H1 (cell line): ENCODE data around the gene TIMM21. TPM values are rescaled to one million over a fixed set of nuclear protein-coding genes. Genes with fewer than 3 reads are reported as not detected.

Experiments used
- CTCF ChIA-PET: fragments of 300-600 bp; sonication (Branson Sonifier 250); formaldehyde crosslinking; loops from one replicate; lab custom pipeline; 2021; ENCODE audit not compliant: partially characterized antibody; lab: Charles Lee
- POLR2A ChIA-PET: fragments of 300-600 bp; sonication (Branson Sonifier 250); formaldehyde crosslinking; loops from one replicate; lab custom pipeline; 2021; ENCODE audit warnings: inconsistent platforms; ENCODE audit not compliant: partially characterized antibody; lab: Charles Lee
- DNase-seq, 2 experiments: peaks; one replicate each; pipeline versions ENCODE4 v3.0.0 to v3.0.0-alpha.2; 2010 to 2022; ENCODE audit warnings: low spot score in 2 of 2, low read depth in 1 of 2, mixed read lengths in 1 of 2
- FAIRE-seq: peaks from 2 replicates; lab custom pipeline; 2011; peaks lifted over from hg19 to GRCh38; lab: Jason Lieb, UNC
- H2AFZ ChIP-seq: 2 replicates; pipeline ENCODE4 v1.8.1; 2012; ENCODE audit warnings: low read length, inconsistent platforms
- H2AK5ac ChIP-seq: 2 replicates; pipeline ENCODE4 v1.6.1; 2013; ENCODE audit warnings: low read depth, low read length
- H2BK120ac ChIP-seq: replicated peaks from 2 replicates; pipeline ENCODE3; 2013; ENCODE audit warnings: low read depth, low read length, inconsistent platforms
- H2BK12ac ChIP-seq: 2 replicates; pipeline ENCODE4 v1.6.1; 2013; ENCODE audit warnings: low read depth, low read length
- H2BK15ac ChIP-seq: 2 replicates; pipeline ENCODE4 v1.6.1; 2013; ENCODE audit warnings: low read length
- H2BK20ac ChIP-seq: 2 replicates; pipeline ENCODE4 v1.6.1; 2013; ENCODE audit warnings: low read length
- H2BK5ac ChIP-seq: 2 replicates; pipeline ENCODE4 v1.6.1; 2013; ENCODE audit warnings: low read depth, low read length
- H3K14ac ChIP-seq: 2 replicates; pipeline ENCODE4 v1.6.1; 2013; ENCODE audit warnings: inconsistent platforms; ENCODE audit not compliant: insufficient read length
- H3K18ac ChIP-seq: 2 replicates; pipeline ENCODE4 v1.6.1; 2013; ENCODE audit warnings: low read length; ENCODE audit errors: extremely low read depth
- H3K23ac ChIP-seq: 2 replicates; pipeline ENCODE4 v1.6.1; 2013; ENCODE audit warnings: inconsistent platforms; ENCODE audit not compliant: insufficient read length
- H3K23me2 ChIP-seq: 2 replicates; pipeline ENCODE4 v1.6.1; 2013; ENCODE audit warnings: low read depth, low read length
- H3K27ac ChIP-seq: 2 replicates; pipeline ENCODE4 v1.6.1; 2011; ENCODE audit warnings: low read depth, low read length, inconsistent platforms
- H3K27me3 ChIP-seq, 4 experiments: replicated peaks in 1 of 4; 1 replicate in 1 of 4; 2 replicates in 3 of 4; pipeline versions ENCODE4 v1.6.1 to v1.8.1; 2011 to 2013; ENCODE audit warnings: low read length in 3 of 4, mild to moderate bottlenecking in 3 of 4, inconsistent platforms in 2 of 4, mixed read lengths in 2 of 4, moderate library complexity in 1 of 4; ENCODE audit not compliant: control insufficient read depth in 3 of 4, insufficient read depth in 3 of 4; ENCODE audit errors: extremely low read depth in 1 of 4
- H3K36me3 ChIP-seq, 4 experiments: 2 replicates each; pipeline versions ENCODE4 v1.6.1 to v1.8.1; 2011 to 2013; ENCODE audit warnings: mild to moderate bottlenecking in 4 of 4, low read length in 3 of 4, moderate library complexity in 2 of 4, control low read depth in 1 of 4, inconsistent platforms in 1 of 4; ENCODE audit not compliant: insufficient read depth in 4 of 4, control insufficient read depth in 2 of 4
- H3K4ac ChIP-seq: replicated peaks from 2 replicates; pipeline ENCODE3; 2013; ENCODE audit warnings: low read length, low read depth, mixed read lengths, inconsistent platforms; ENCODE audit not compliant: insufficient read length
- H3K4me1 ChIP-seq, 4 experiments: replicated peaks in 1 of 4; 1 replicate in 1 of 4; 2 replicates in 3 of 4; pipeline versions ENCODE4 v1.6.1 to v1.8.1; 2011 to 2013; ENCODE audit warnings: low read length in 3 of 4, inconsistent platforms in 2 of 4, mixed read lengths in 1 of 4; ENCODE audit not compliant: insufficient read depth in 4 of 4, control insufficient read depth in 3 of 4
- H3K4me2 ChIP-seq, 2 experiments: 2 replicates each; pipeline versions ENCODE4 v1.6.1 to v1.8.1; 2011 to 2013; ENCODE audit warnings: low read depth in 2 of 2, low read length in 2 of 2, control low read depth in 1 of 2, inconsistent platforms in 1 of 2, mild to moderate bottlenecking in 1 of 2; ENCODE audit not compliant: insufficient read depth in 1 of 2
- H3K4me3 ChIP-seq, 4 experiments: fragments of 200-600, 300-600 bp in 1 of 4; sonication (generic), shearing (Covaris generic), sonication (Bioruptor Twin) in 1 of 4; 2 replicates each; pipeline versions ENCODE4 v1.5.1 to v1.8.1; 2011 to 2016; ENCODE audit warnings: low read length in 4 of 4, low read depth in 3 of 4, control low read depth in 2 of 4, inconsistent platforms in 2 of 4, mild to moderate bottlenecking in 2 of 4, mixed read lengths in 1 of 4, moderate library complexity in 1 of 4; ENCODE audit not compliant: insufficient read depth in 2 of 4; ENCODE audit errors: extremely low read depth in 1 of 4
- H3K56ac ChIP-seq: replicated peaks from 2 replicates; pipeline ENCODE3; 2013; ENCODE audit warnings: low read depth, mild to moderate bottlenecking, mixed read lengths, low read length, inconsistent platforms; ENCODE audit not compliant: insufficient read length
- H3K79me1 ChIP-seq: 2 replicates; pipeline ENCODE4 v1.6.1; 2013; ENCODE audit warnings: low read depth, low read length, control low read depth
- H3K79me2 ChIP-seq, 2 experiments: 2 replicates each; pipeline versions ENCODE4 v1.6.1 to v1.8.1; 2012 to 2013; ENCODE audit warnings: low read length in 2 of 2, mild to moderate bottlenecking in 2 of 2, inconsistent platforms in 1 of 2; ENCODE audit not compliant: insufficient read depth in 2 of 2, control insufficient read depth in 1 of 2
- H3K9ac ChIP-seq, 4 experiments: replicated peaks in 1 of 4; 1 replicate in 1 of 4; 2 replicates in 3 of 4; pipeline versions ENCODE4 v1.6.1 to v1.8.1; 2011 to 2013; ENCODE audit warnings: low read depth in 3 of 4, low read length in 3 of 4, control low read depth in 2 of 4, mild to moderate bottlenecking in 2 of 4, moderate library complexity in 2 of 4, inconsistent platforms in 1 of 4; ENCODE audit errors: extremely low read depth in 1 of 4
- H3K9me3 ChIP-seq, 2 experiments: 2 replicates each; pipeline versions ENCODE4 v1.6.1 to v1.8.1; 2012 to 2013; ENCODE audit warnings: mild to moderate bottlenecking in 2 of 2, moderate library complexity in 2 of 2, control low read depth in 1 of 2, inconsistent platforms in 1 of 2, low read depth in 1 of 2, low read length in 1 of 2, mixed read lengths in 1 of 2; ENCODE audit not compliant: insufficient read depth in 2 of 2
- H4K20me1 ChIP-seq, 2 experiments: replicated peaks in 1 of 2; 2 replicates each; pipeline versions ENCODE3 to v1.8.1; 2011 to 2013; ENCODE audit warnings: inconsistent platforms in 2 of 2, low read length in 2 of 2, mild to moderate bottlenecking in 1 of 2; ENCODE audit not compliant: insufficient read depth in 2 of 2, control insufficient read depth in 1 of 2
- H4K5ac ChIP-seq: 2 replicates; pipeline ENCODE4 v1.6.1; 2013; ENCODE audit warnings: low read length, low read depth, mixed read lengths, inconsistent platforms; ENCODE audit not compliant: insufficient read length
- H4K8ac ChIP-seq: 2 replicates; pipeline ENCODE4 v1.8.0; 2013; ENCODE audit warnings: mild to moderate bottlenecking, moderate library complexity, low read length, inconsistent platforms; ENCODE audit not compliant: insufficient read depth; ENCODE audit errors: extremely low read depth
- H4K91ac ChIP-seq: replicated peaks from 2 replicates; pipeline ENCODE3; 2013; ENCODE audit warnings: low read length, mixed read lengths, inconsistent platforms; ENCODE audit not compliant: insufficient read length
- BRCA1 ChIP-seq: IDR thresholded peaks from 2 replicates; pipeline ENCODE4 v1.6.1; 2012; ENCODE audit warnings: low read depth, low read length, improper control_type of control experiment
- FOSL1 ChIP-seq: IDR thresholded peaks from 2 replicates; pipeline ENCODE4 v1.6.1; 2011; ENCODE audit warnings: mild to moderate bottlenecking, low read depth, low read length, moderate library complexity; ENCODE audit not compliant: insufficient read depth
- HDAC2 ChIP-seq, 2 experiments: fragments of 300-600 bp in 1 of 2; sonication (generic) in 1 of 2; IDR thresholded peaks; 2 replicates each; pipeline ENCODE4 v1.6.1; 2011 to 2012; ENCODE audit warnings: low read depth in 2 of 2, low read length in 2 of 2, mild to moderate bottlenecking in 2 of 2, moderate library complexity in 2 of 2, borderline replicate concordance in 1 of 2, inconsistent platforms in 1 of 2
- HDAC6 ChIP-seq: IDR thresholded peaks from one replicate; pipeline ENCODE4 v1.7.1; 2012; ENCODE audit warnings: low read depth, mild to moderate bottlenecking, inconsistent platforms, low read length, moderate library complexity
- KDM4A ChIP-seq: IDR thresholded peaks from one replicate; pipeline ENCODE4 v1.7.1; 2012; ENCODE audit warnings: low read depth, mild to moderate bottlenecking, moderate library complexity, low read length, inconsistent platforms; ENCODE audit not compliant: severe bottlenecking
- MAX ChIP-seq: IDR thresholded peaks from 2 replicates; pipeline ENCODE4 v1.6.1; 2012; ENCODE audit warnings: inconsistent platforms
- NANOG ChIP-seq: IDR thresholded peaks from 2 replicates; pipeline ENCODE4 v1.6.1; 2011; ENCODE audit warnings: low read length, low read depth, mild to moderate bottlenecking, inconsistent platforms; ENCODE audit not compliant: insufficient read depth, poor library complexity, severe bottlenecking
- RFX5 ChIP-seq: IDR thresholded peaks from 2 replicates; pipeline ENCODE4 v1.6.1; 2011; ENCODE audit warnings: low read depth, low read length, improper control_type of control experiment, borderline replicate concordance
- SIN3A ChIP-seq, 2 experiments: IDR thresholded peaks in 1 of 2; conservative IDR thresholded peaks in 1 of 2; 2 replicates each; pipeline ENCODE4 v1.6.1; 2011 to 2012; ENCODE audit warnings: low read length in 2 of 2, improper control_type of control experiment in 1 of 2, low read depth in 1 of 2, mild to moderate bottlenecking in 1 of 2
- USF2 ChIP-seq: IDR thresholded peaks from 2 replicates; pipeline ENCODE4 v1.6.1; 2011; ENCODE audit warnings: low read length, improper control_type of control experiment
- WGBS, 2 experiments: shearing (Covaris generic) in 1 of 2; methylation state at CpG; one replicate each; pipeline versions ENCODE4 v1.1.6 to v1.1.7; 2013 to 2015; ENCODE audit warnings: low lambda C conversion rate in 2 of 2, mixed read lengths in 2 of 2, inconsistent platforms in 1 of 2, low coverage in 1 of 2, missing lambda C conversion rate in 1 of 2; ENCODE audit not compliant: insufficient replicate concordance in 2 of 2, insufficient coverage in 1 of 2, insufficient read length in 1 of 2; ENCODE audit errors: extremely low coverage in 1 of 2, missing lambda C conversion rate in 1 of 2; 5-methylcytosine and 5-hydroxymethylcytosine counted together
- polyA plus RNA-seq, 7 experiments: library from polyadenylated mRNA; depleted of rRNA in 3 of 7; stranded (reverse) in 5 of 7; unstranded in 2 of 7; fragments of >200 nt in 5 of 7; fragments of 200-250 nt in 2 of 7; gene quantifications; 1 replicate in 5 of 7; 2 replicates in 1 of 7; 4 replicates in 1 of 7; pipeline versions ENCODE4 v1.2.1 to v1.2.3, GENCODE V29; 2011 to 2013; ENCODE audit warnings: missing spikeins in 2 of 7, mixed read lengths in 2 of 7
- total RNA-seq: library from RNA; stranded (reverse); fragmentation: NEBNext Ultra II Directional; extraction: Animal tissue kit (Norgen Biotek cat#: 25700); gene quantifications from 2 replicates; pipeline ENCODE4 v1.2.1, GENCODE V29; 2021

Gene TIMM21
- total and polyA plus RNA-seq, 2 of the 8 experiments (the other 6 are each of a cell fraction or from before 2014, with no cell fraction given) = 27.9 to 43.8 TPM

GRCh38 chr18:74155276-74155675 lies 7.0 kb downstream of the TIMM21 start:
- peaks cover 5 to 38% of the 10 kb centered on the region in 2 experiments; a peak in 3 of 4 replicates for H3K79me2 ChIP-seq

More at GRCh38 chr18:74155276-74155675, 7.0 kb downstream of the TIMM21 start:
- H4K5ac ChIP-seq = no peak overlapping the region
- H3K27ac ChIP-seq = no peak overlapping the region
- no peak overlapping the region for H2AFZ ChIP-seq
- 92% methylated on average over 4 of the region's 4 CpGs; no CpG with 5 or more reads in 1 of the 2 experiments for WGBS, 2 experiments
- no peak overlapping the region for H2BK15ac ChIP-seq
- H4K8ac ChIP-seq = no peak overlapping the region
- no peak overlapping the region for H3K4ac ChIP-seq
- CTCF ChIA-PET = interaction anchor here (1.2 kb wide), 1 partner anchor 19 kb away, joined by 3 read pairs; no protein-coding TSS in a partner anchor
- no peak overlapping the region for H3K23ac ChIP-seq
- peaks cover 11% of the 10 kb centered on the region for H3K79me1 ChIP-seq
- no peak overlapping the region for H2BK5ac ChIP-seq
- H2BK12ac ChIP-seq = no peak overlapping the region
- FAIRE-seq (no peak), DNase-seq (no peak)
- no peak overlapping the region for H3K18ac ChIP-seq
- H3K27me3 ChIP-seq = no peaks in the 10 kb centered on the region
- H3K36me3 ChIP-seq = peaks cover 0 to 41% (median 27%) of the 10 kb centered on the region in 4 experiments; a peak in 7 of 8 replicates
- H3K4me2 ChIP-seq = no peak overlapping the region
- H3K9me3 ChIP-seq = no peaks in the 10 kb centered on the region
- no peak overlapping the region for H3K9ac ChIP-seq
- H2BK120ac ChIP-seq = no peak overlapping the region
- POLR2A ChIA-PET = no interaction called here
- no peak overlapping the region for H3K56ac ChIP-seq
- H2BK20ac ChIP-seq = no peak overlapping the region
- no peak overlapping the region for H3K14ac ChIP-seq
- H3K4me1 ChIP-seq = no peaks in the 10 kb centered on the region
- no peak overlapping the region for H2AK5ac ChIP-seq
- no peaks in the 10 kb centered on the region for H3K23me2 ChIP-seq
- TF ChIP-seq KDM4A (no peak), HDAC2 (IDR thresholded peaks at IDR 0.05; ENCODE audit: borderline replicate concordance in 1 of 2, low read depth in 2 of 2, low read length in 2 of 2) (no peak), SIN3A (conservative IDR thresholded peaks at IDR 0.05 in 1 of 2, IDR thresholded peaks at IDR 0.05 in 1 of 2; ENCODE audit: low read depth in 1 of 2, low read length in 2 of 2) (no peak), HDAC6 (no peak), RFX5 (no peak), FOSL1 (no peak), NANOG (no peak), MAX (no peak), BRCA1 (no peak), USF2 (no peak)
- H3K4me3 ChIP-seq = no peak overlapping the region
- H4K91ac ChIP-seq = no peak overlapping the region
- peaks cover 2 to 5% of the 10 kb centered on the region in 2 experiments for H4K20me1 ChIP-seq
